Lower leg skin (tissue), 4 donors: ENCODE results near the gene MAP3K20. TPM values are rescaled to one million over a fixed set of nuclear protein-coding genes. Genes with fewer than 3 reads are reported as not detected.

Experiments used
- DNase-seq, 2 donors: peaks; one replicate each; pipeline ENCODE4 v3.0.0-alpha.2; 2019; ENCODE audit warnings: low spot score in 2 of 2
- H3K4me3 ChIP-seq: fragments of 200-600 bp; sonication (generic); 2 replicates; pipeline ENCODE4 v1.5.1; 2017; ENCODE audit warnings: mild to moderate bottlenecking, low read depth; ENCODE audit not compliant: poor library complexity, severe bottlenecking
- POLR2A ChIP-seq, 2 donors: fragments of 450-650 bp; IDR thresholded peaks; one replicate each; pipeline ENCODE4 v1.6.1; 2016 to 2017; ENCODE audit warnings: antibody characterized with exemption in 2 of 2, mild to moderate bottlenecking in 1 of 2, moderate library complexity in 1 of 2
- WGBS, 2 donors: methylation state at CpG; one replicate each; pipeline ENCODE4 v1.1.5; 2018; 5-methylcytosine and 5-hydroxymethylcytosine counted together
- intact Hi-C: fragments of 100-400 bp; cut with DNase I; formaldehyde crosslinking; loops from one replicate; pipeline ENCODE4 v1.15.0; 2023; ENCODE audit warnings: low total_unique reads
- total RNA-seq, 4 donors: library from RNA; depleted of rRNA; stranded (reverse); fragments of >200 nt; gene quantifications; one replicate each; pipeline ENCODE4 v1.1.0, GENCODE V29; 2016
- TF ChIP-seq, protein P1 (sequence below), 3 donors: fragments of 450-650 bp; IDR thresholded peaks; one replicate each; pipeline ENCODE4 v1.5.1; 2016; ENCODE audit warnings: antibody characterized with exemption in 3 of 3, mild to moderate bottlenecking in 3 of 3, moderate library complexity in 2 of 3

Gene MAP3K20
- total RNA-seq, 4 donors from 2014 or later = 30.9 to 40.3 (median 37.3) TPM

DNA sequence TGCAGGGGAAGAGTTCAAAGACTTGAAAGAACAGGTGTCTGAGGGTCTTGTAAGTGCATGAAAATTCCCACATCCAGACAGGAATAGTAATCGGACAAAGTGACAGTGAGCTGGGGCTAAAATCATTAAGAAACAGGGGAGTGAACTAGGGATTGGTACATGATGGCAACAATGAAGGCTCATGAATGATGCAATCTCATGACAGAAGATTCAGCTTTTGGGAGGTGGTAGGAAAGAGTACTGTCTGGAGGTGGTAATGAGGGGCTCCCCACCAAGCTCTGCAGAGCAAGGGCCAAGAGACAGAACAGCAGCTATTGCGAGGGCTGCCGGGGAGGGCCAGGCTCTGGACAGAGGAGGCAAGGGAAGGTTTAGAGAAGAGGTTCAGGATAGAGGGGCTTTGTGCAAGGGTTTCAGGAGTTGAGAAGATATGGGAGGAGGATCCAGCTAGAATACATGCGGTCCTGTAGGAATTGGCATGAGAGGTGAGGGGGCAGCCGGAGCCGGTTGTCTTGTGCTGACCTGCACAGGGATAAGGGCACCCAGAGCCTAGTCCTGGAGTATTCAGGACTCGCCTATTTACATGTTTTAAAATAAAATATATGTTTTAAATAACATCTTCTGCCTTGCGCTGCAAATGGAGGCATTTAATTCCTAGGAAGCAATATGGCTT is 31.4 kb downstream of the MAP3K20 start:
- no peak for DNase-seq
- intact Hi-C loops = no loop called here
- TF ChIP-seq, protein P1, sequence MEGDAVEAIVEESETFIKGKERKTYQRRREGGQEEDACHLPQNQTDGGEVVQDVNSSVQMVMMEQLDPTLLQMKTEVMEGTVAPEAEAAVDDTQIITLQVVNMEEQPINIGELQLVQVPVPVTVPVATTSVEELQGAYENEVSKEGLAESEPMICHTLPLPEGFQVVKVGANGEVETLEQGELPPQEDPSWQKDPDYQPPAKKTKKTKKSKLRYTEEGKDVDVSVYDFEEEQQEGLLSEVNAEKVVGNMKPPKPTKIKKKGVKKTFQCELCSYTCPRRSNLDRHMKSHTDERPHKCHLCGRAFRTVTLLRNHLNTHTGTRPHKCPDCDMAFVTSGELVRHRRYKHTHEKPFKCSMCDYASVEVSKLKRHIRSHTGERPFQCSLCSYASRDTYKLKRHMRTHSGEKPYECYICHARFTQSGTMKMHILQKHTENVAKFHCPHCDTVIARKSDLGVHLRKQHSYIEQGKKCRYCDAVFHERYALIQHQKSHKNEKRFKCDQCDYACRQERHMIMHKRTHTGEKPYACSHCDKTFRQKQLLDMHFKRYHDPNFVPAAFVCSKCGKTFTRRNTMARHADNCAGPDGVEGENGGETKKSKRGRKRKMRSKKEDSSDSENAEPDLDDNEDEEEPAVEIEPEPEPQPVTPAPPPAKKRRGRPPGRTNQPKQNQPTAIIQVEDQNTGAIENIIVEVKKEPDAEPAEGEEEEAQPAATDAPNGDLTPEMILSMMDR (IDR thresholded peaks at IDR 0.05) = no peak
- no peak for TF ChIP-seq POLR2A (IDR thresholded peaks at IDR 0.05)
- 96% methylated on average over 8 of the region's 8 CpGs for WGBS, 2 donors
- H3K4me3 ChIP-seq = no peak overlapping the region

DNA sequence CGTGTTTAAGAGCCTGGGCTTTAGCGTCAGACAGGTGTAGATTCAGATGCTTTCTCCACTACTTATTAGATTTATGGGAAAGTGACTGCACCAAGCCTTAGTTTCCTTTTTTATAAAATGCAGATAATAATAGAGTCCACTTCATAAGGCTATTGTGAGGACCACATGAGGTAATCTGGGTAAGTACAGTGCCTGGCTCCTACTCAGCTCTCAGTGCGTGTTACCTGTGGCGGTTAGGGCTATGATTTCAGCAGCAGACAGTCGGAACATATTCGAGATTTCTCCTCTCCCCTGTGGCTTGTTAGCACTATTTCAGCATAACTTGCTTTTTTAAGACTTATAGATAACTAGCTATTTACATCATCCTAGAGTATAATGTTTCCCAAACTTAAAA is 32.0 kb downstream of the MAP3K20 start:
- whole genome bisulfite sequencing, 2 donors = 94 to 98% methylated on average over 6 of the region's 6 CpGs
- DNase-seq = no peak
- TF ChIP-seq POLR2A (IDR thresholded peaks at IDR 0.05) = no peak
- TF ChIP-seq, protein P1 (IDR thresholded peaks at IDR 0.05) = no peak
- intact Hi-C loops = no loop called here
- H3K4me3 ChIP-seq = no peak overlapping the region

GRCh38 chr2:173109253-173110188 is 33.9 kb downstream of the MAP3K20 start:
- TF ChIP-seq, protein P1 (IDR thresholded peaks at IDR 0.05) = no peak
- TF ChIP-seq POLR2A (IDR thresholded peaks at IDR 0.05) = no peak
- intact Hi-C loops = no loop called here
- H3K4me3 ChIP-seq = no peak overlapping the region
- 60% methylated on average over 6 of the region's 6 CpGs for WGBS, 2 donors
- no peak for DNase-seq

- intact Hi-C loops = no loop called here
- H3K4me3 ChIP-seq = no peak overlapping the region
- TF ChIP-seq POLR2A (IDR thresholded peaks at IDR 0.05) = no peak
- TF ChIP-seq, protein P1 (IDR thresholded peaks at IDR 0.05) = no peak
- DNase-seq = no peak
Measured at GRCh38 chr2:173117678-173118077, 42.0 kb downstream of the MAP3K20 start.

GRCh38 chr2:173118395-173118794 is 42.7 kb downstream of the MAP3K20 start:
- intact Hi-C loops = no loop called here
- DNase-seq = no peak
- 84 to 93% methylated on average over 1 of the region's 1 CpG for WGBS, 2 donors
- no peak overlapping the region for H3K4me3 ChIP-seq
- TF ChIP-seq, protein P1 (IDR thresholded peaks at IDR 0.05) = no peak
- TF ChIP-seq POLR2A (IDR thresholded peaks at IDR 0.05) = no peak
